ENCODE data around the gene SRRT.

The SRRT gene

DNA sequence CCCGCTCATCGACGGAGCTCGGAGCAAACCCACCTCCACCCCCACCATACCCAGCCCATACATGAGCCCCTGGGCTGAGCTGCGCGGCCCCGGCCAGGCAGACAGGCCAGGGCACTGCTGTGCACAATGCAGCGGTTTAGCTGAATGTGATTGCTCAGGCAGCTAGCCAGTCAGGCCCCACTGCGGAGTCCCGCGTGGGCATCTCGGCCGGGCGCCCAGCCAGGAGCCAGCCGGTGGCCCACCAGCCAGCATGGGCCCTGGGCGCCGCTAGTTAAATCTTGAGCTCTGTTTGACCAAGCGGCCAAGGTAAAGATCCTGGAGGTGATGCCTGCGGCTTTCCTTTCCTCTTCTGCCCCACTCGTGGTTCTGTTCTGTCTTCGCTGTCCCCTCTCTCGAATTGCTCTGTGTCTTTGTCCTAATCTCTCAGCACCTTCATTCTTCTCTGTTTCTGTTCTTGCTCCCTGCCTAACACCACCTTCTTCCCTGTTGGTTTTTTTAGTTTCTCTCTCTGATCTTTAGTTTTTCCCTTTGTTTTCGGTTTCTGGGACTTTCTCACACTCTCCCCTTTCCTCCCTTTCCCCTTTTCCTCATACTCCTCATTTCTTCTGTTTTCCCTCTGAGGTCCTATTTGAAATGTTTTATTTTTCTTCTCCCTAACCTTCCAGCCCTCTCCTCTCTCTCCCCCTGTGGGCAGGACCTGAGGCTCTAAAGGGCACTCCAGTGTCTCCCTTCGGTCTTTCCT lies 8.1 kb downstream of the SRRT start:
- DNase-seq: no peak

GRCh38 chr7:100884736-100885439 lies 10.0 kb downstream of the SRRT start:
- no peak for DNase-seq

GRCh38 chr7:100885440-100886141 lies 10.7 kb downstream of the SRRT start:
- DNase-seq: no peak

GRCh38 chr7:100886142-100886935 lies 11.4 kb downstream of the SRRT start:
- DNase-seq: no peak

DNA sequence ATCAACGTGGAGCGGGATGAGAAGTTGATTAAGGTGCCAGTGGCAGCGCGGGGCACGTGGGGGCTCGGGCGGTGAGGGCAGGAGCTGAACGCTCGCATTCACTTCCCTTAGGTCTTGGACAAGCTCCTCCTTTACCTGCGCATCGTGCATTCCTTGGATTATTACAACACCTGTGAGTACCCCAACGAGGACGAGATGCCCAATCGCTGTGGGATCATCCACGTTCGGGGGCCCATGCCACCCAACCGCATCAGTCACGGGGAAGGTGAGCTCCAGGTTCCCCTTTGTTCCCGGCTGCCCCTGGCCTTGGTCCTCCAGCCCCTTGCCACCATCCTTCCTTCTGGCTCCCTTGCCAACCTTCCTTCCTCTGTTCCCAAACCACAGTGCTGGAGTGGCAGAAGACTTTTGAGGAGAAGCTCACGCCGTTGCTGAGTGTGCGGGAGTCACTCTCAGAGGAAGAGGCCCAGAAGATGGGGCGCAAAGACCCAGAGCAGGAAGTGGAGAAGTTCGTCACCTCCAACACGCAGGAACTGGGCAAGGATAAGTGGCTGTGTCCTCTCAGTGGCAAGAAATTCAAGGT lies 12.1 kb downstream of the SRRT start:
- DNase-seq: no peak

DNA sequence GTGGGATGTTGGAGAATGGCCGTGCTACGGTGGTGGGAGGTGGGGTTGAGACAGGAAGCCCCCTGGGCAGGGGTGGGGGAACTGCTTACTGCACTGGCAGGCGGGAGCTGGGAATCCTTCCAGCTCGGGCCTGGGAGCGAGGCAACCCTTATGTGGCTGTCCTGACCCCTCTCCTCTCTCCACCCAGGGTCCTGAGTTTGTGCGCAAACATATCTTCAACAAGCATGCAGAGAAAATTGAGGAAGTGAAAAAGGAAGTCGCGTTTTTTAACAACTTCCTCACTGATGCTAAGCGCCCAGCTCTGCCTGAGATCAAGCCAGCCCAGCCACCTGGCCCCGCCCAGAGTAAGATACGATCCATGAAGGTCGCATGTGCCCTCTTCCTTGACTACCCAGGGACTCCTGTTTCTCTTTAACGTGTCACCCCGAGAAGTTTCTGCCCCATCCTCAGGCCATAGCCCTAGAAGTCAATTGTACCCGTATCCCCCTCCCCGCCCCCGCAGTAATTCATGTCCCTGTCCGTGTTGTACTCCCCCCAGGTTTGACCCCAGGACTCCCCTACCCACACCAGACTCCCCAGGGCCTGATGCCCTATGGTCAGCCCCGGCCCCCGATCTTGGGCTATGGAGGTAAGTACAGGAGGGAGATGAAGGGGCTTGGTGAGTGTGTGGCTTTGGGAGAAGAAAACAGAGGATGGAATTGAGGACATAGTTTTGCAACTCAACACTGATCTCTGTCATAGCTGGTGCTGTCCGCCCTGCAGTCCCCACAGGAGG lies 12.8 kb downstream of the SRRT start:
- DNase-seq: no peak

DNA sequence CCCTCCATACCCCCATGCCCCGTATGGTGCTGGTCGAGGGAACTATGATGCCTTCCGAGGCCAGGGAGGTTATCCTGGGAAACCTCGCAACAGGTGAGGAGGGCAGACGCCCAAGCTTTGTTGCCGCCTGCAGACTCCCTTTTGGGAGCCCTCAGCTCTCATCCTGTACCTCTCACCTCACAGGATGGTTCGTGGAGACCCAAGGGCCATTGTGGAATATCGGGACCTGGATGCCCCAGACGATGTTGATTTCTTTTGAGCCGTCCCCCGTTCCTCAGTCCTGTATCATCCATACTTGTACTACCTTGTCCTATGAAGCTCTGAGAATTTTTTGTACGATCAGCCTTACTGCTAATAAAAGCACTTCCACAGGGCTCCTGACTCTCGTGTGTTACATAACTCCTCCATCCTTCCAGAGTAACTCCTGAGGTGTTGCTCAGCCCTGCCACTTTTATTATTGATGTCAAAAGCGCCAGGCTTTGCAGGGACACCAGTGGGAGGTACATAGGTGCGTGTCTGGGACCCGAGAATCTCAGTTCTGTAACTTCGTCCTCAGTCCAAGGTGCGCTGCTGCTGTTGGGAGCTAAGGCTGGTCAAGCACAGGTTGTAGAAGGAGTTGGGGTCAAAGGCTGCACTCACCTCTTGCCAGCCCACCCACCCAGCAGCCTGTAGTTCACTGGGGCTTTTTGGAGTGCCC lies 13.5 kb downstream of the SRRT start:
- no peak for DNase-seq

GRCh38 chr7:100888988-100889750 lies 14.3 kb downstream of the SRRT start, which contains the start of gene UFSP1:
TSS of gene UFSP1 (minus strand) at chr7:100889715. CDS start at chr7:100889271, 444 bp downstream.
- DNase-seq: no peak

DNA sequence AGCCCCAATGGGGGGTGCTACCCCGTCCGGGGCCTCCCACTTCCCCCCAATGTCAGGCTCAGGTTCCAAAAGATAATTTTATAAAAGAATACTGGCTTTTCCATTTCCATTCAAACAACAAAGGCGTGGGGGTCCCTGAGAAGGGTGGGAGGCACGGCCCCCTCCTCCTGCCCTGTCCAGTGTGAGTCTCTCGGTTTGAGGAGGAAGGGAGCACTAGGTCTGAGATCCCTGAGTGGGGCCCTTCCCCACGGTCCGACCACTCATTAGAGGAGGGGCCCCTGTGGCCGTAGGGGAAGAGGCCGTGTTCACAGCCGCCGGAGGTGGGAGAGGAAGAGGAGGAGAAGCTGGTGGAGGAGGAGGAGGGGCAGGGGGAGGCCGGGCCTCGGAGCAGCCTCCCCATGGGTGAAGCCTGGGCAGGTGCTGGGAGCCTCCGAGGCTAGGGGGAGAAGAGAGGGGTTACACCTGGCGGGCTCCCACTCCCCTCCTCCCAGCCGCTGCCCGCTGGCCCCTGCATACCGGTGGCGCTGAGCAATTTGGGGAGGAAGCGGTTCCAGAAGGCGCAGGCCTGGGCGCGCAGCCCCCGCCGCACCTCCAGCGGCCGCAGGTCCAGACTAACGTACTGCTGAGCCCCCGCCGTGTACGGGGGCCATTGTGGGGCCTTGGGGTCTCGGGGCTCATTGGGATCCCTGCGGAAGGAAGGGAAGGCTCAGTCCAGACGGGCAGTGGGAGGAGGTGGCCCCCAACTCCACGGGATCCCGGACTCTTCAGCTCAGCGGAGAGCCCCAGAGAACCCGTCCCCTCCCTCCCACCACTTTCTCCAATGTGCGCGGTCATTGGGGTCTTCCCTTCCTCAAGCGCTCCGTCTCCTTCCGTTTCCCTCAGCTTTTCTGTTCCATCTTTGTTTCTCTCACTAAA lies 16.0 kb downstream of the SRRT start:
- no peak for DNase-seq

GRCh38 chr7:100891568-100892247 lies 16.8 kb downstream of the SRRT start:
- no peak for DNase-seq

DNA sequence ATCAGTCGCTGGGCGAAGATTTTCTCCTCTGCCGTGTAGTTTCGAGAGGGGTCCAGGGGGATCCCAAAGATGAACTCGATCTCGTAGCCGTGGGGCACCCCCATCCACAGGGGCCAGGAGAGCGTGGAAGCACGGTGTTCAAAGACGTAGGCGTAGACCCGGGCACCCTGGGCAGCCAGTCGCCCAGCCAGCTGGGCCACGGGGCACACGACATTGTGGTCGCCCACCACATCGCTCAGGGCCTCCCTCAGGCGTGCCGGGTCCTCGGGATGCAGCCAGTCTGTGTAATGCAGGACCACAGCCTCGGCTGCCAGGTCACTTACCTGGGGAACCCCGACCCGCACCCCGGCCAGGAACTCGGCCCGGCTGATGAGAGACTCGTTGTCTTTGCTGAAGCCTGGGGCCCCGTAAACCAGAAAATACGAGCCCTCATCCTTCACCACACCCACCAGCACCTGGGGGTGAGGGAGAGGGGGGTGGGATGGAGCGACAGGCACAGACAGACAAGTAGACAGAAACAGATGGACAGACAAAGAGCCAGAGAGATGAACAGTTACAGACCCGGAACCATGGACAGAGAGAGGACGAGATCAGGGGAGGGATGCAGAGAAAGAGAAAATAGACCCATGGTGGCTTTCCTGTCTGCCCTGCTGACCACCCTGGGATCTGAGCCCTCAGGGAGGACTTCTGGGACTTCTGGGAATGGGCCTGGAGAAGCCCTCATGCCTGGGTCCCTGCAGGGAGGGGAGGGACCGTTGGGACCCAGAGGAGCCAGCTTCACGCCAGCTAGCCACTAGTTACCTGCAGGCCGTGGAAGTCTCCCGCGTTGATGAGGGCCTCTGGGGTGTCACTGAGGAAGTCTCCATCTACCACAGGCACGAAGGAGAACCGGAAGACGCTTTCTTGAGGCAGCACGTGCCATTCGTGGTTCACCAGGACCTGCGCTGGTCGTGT lies 17.7 kb downstream of the SRRT start:
- DNase-seq: no peak

DNA sequence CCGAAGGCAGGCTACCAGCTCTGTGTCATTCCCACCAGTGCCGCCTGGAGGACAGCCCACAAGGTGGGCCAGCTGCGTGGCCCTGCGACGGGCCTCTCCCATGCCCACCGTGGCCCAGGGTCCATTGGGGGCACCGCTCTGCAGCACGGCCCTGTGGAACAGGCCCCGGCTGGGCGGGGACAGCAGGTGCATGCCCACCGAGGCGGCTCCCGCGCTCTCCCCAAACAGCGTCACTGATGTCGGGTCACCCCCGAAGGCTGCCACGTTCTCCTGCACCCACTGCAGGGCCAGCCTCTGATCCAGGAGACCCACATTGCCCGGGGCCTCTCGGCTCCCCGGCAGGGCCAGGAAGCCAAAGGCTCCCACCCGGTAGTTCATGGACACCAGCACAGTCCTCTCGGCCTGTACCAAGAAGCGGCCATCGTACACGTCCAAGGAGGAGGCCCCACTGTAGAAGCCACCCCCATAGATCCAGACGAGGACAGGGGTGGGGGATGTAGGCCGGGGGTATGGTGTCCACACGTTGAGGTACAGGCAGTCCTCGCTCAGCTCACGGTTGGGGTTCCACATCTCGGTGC lies 18.5 kb downstream of the SRRT start:
- no peak for DNase-seq

DNA sequence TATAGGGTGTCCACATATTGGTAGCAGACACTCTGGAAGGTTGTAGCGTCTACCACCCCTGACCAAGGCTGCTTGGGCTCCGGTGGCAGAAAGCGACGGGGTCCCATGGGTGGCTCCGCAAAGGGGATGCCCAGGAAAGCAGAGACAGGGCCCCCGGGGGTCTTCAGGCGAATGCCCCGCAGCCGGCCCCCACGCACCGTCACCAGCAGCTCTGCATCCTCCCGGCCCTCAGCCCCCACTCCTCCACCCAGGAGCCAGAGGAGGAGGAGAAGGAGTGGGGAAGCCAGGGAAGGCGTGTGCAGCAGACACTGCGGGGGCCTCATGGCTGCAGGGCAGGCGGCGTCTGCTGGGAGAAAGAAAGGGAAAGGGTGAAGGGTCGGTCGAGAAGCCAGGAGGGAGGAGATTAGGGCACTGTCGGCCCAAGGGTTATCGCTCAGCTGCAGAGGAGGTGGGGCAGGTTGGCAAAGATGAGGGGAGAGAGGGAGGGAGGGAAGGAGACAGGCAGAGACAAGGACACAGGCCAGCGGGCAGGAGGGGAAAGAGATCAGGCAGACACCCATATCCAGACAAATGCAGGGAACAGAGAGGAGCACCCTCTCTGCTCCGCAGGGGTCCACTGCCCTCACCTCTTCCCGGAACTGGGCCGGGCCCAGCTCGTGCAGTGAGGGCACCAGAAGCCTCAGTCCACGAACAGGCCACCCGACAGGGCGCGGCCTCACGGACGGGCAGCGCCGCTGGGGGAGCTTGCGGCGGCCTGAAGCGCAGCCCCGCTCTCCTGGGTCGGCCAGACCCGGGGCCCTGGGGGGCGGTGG lies 19.2 kb downstream of the SRRT start:
- no peak for DNase-seq

DNA sequence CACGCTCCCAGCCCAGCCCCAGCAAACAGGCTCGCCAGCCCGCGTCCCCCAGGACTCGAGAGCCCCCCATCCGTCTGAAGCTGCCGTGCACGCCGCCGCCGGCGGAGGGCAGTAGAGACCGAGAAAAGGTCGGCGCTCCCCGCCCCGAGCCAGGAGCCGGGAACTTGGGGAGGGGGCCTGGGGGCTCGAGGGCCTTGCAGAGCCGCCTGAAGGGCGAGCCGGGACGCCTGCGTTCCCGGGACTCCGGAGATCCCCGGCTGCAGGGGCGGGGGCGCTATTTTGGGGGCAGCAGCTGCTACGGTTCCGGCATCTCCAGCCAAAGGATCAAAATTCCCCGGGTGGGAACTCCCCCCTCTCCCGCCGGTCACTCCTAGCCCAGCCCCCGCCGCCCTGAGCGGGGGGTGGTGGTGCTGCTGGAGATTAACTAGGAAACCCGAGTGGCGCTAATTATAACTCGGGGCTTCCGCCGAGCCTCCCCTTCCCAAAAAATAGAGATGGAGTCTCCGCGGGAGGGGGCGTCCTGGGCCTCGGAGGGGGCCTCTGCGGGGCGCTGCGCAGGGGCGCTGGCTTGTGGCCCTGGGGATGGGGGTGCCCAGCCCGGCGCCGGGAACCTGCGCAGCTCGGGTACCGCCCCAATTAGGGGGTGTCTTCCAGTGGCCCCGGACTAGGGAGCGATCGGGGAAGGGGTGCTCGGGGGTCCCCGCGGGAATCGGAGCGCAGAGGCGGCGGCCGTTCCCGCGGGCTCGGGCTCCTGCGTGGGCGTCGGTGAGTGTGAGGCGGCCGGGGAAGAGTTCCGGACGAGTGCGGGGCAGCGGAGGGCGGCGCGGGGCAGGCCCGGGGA lies 20.2 kb downstream of the SRRT start:
- DNase-seq: peak; percentile 20

DNA sequence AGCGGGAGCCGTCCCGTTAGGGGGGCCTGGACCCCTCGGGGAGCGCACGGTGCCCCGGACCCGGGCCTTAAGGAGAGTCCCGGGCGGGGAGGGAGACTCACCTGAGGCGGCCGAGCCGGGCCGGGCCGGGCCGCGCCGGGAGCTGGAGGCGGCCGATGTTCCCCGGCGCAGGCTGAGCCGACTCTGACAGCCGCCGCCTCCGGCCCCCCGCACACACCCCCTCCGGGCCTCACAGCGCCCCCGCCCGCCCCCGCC lies 20.7 kb downstream of the SRRT start, which contains the start of gene ACHE:
Gene ACHE (minus strand): TSS at position 188 of the 255 bp plus-strand sequence. CDS start 1,656 bp downstream, outside the sequence.
- no peak for DNase-seq

Data from EL (cell line).